SKM-1 (cell line): ENCODE results near the gene S100P.
"Not testable (repeated sequence)": the region's sequence is repeated elsewhere in the genome, so short reads cannot be mapped to it uniquely, and the experiment has no call there.

Source experiments
- DNase-seq: peaks from one replicate; lab custom pipeline; 2025; ENCODE audit not compliant: unreplicated experiment; lab: John Stamatoyannopoulos, UW

Gene S100P

GRCh38 chr4:6693231-6694176, at the start of gene S100P:
TSS of gene S100P (plus strand) at chr4:6693878. CDS start at chr4:6693933, 55 bp downstream.
- no peak for DNase-seq

- no peak for DNase-seq
These were observed 48.7 kb upstream of the S100P start for GRCh38 chr4:6644792-6645530.

GRCh38 chr4:6647169-6647568, 46.5 kb upstream of the S100P start:
- no peak for DNase-seq

- DNase-seq, result no peak
These were observed 46.0 kb upstream of the S100P start for GRCh38 chr4:6647582-6648230.

GRCh38 chr4:6649216-6649615, 44.5 kb upstream of the S100P start:
- no peak for DNase-seq

GRCh38 chr4:6654211-6654610, 39.5 kb upstream of the S100P start:
- DNase-seq, result not testable (repeated sequence)

GRCh38 chr4:6655291-6655690, 38.4 kb upstream of the S100P start:
- DNase-seq, result not testable (repeated sequence)

- no peak for DNase-seq
These were observed 37.8 kb upstream of the S100P start for GRCh38 chr4:6655924-6656323.

GRCh38 chr4:6657242-6658208, 36.2 kb upstream of the S100P start:
- DNase-seq, result no peak

- no peak for DNase-seq
These were observed 35.5 kb upstream of the S100P start for GRCh38 chr4:6658209-6658595.

- DNase-seq, result no peak
These were observed 35.0 kb upstream of the S100P start for GRCh38 chr4:6658597-6659075.

- no peak for DNase-seq
These were observed 33.8 kb upstream of the S100P start for GRCh38 chr4:6659897-6660296.

- DNase-seq, result no peak
These were observed 33.2 kb upstream of the S100P start for GRCh38 chr4:6660430-6660829.

- DNase-seq, result no peak
These were observed 31.1 kb upstream of the S100P start for GRCh38 chr4:6662591-6662990.

GRCh38 chr4:6663596-6664393, 29.9 kb upstream of the S100P start:
- no peak for DNase-seq

GRCh38 chr4:6665320-6665654, 28.4 kb upstream of the S100P start:
- no peak for DNase-seq

- no peak for DNase-seq
These were observed 25.3 kb upstream of the S100P start for GRCh38 chr4:6668391-6668790.

GRCh38 chr4:6671648-6672047, 22.0 kb upstream of the S100P start:
- no peak for DNase-seq

GRCh38 chr4:6672131-6672530, 21.5 kb upstream of the S100P start:
- no peak for DNase-seq
